Tibial nerve (tissue), 4 donors: ENCODE results near the gene DACT3. TPM values are rescaled to one million over a fixed set of nuclear protein-coding genes. Genes with fewer than 3 reads are reported as not detected.

Source experiments
- DNase-seq, 2 donors: peaks; one replicate each; pipeline ENCODE4 v3.0.0-alpha.2; 2019; ENCODE audit warnings: low spot score in 2 of 2
- H3K27ac ChIP-seq, 4 donors: fragments of 200-600 bp; sonication (generic) in 3 of 4; one replicate each; pipeline ENCODE4 v1.5.1; 2017 to 2019; ENCODE audit warnings: mild to moderate bottlenecking in 1 of 4
- H3K27me3 ChIP-seq, 2 donors: fragments of 200-600 bp; sonication (generic) in 1 of 2; one replicate each; pipeline versions ENCODE4 v1.5.1 to v1.6.0; 2017 to 2019
- H3K36me3 ChIP-seq, 3 donors: fragments of 200-600 bp; sonication (generic); one replicate each; pipeline ENCODE4 v1.5.1; 2018 to 2019
- H3K4me1 ChIP-seq, 4 donors: fragments of 200-600 bp; sonication (generic) in 3 of 4; one replicate each; pipeline ENCODE4 v1.5.1; 2017 to 2019
- H3K4me3 ChIP-seq, 4 donors: fragments of 200-600 bp; sonication (generic) in 3 of 4; one replicate each; pipeline ENCODE4 v1.5.1; 2017 to 2019; ENCODE audit warnings: mild to moderate bottlenecking in 1 of 4, moderate library complexity in 1 of 4
- H3K9me3 ChIP-seq, 4 donors: fragments of 200-600 bp; sonication (generic) in 3 of 4; one replicate each; pipeline ENCODE4 v1.5.1; 2017 to 2019
- EP300 ChIP-seq, 2 donors: sonication (generic); formaldehyde crosslinking; IDR thresholded peaks; one replicate each; pipeline ENCODE4 v1.6.1; 2017; ENCODE audit warnings: antibody characterized with exemption in 2 of 2, mild to moderate bottlenecking in 1 of 2
- POLR2A ChIP-seq, 2 donors: fragments of 450-650 bp; IDR thresholded peaks; one replicate each; pipeline ENCODE4 v1.6.1; 2017; ENCODE audit warnings: antibody characterized with exemption in 2 of 2, mild to moderate bottlenecking in 2 of 2, moderate library complexity in 2 of 2
- WGBS, 2 donors: methylation state at CpG; one replicate each; pipeline ENCODE4 v1.1.5; 2018; 5-methylcytosine and 5-hydroxymethylcytosine counted together
- total RNA-seq, 4 donors: library from RNA; depleted of rRNA; stranded (reverse); fragments of >200 nt; gene quantifications; one replicate each; pipeline ENCODE4 v1.1.0, GENCODE V29; 2016
- TF ChIP-seq, protein P1 (sequence below), 5 experiments: fragments of 200-600 bp in 3 of 5; fragments of 450-650 bp in 2 of 5; sonication (generic) in 3 of 5; IDR thresholded peaks; one replicate each; pipeline ENCODE4 v1.5.1; 2016 to 2019; ENCODE audit warnings: antibody characterized with exemption in 5 of 5, mild to moderate bottlenecking in 3 of 5, moderate library complexity in 2 of 5

Gene DACT3
- total RNA-seq, 4 donors from 2014 or later: 7.1 to 11.7 (median 8.2) TPM

DNA sequence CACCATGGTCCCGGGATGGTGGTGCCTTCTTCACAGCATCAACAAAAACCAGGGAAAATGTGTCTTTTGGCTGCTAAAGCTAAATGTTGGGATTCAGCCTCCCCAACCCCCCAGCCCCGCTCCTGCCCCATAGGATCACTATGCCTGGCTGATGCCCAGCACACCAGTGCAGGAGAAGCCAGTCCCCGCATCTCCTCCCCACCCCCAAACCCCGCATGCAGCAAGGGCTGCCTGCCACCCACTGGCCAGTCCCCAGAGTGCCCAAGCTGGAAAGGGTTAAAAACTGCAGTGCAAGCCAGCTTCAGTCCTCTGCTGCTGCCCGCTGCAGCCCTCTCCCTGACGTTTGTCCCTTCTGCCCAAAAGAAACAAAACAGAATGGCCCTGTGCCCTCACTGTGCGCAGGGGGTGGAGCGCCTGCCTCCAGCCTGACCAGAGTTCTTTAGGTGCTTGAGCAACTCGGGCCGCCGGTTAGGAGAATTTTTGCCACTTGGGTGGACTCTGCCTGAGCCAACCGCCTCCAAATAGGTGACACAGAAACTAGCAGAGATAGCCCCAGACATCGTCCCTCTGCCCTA lies 56.1 kb downstream of the DACT3 start:
- Histone ChIP-seq H3K4me3 (peak overlapping the region in 2 of 4 donors; percentile 5 to 6), H3K9me3 (no peaks in the 10 kb centered on the region), H3K36me3 (peaks cover 0 to 46% (median 8%) of the 10 kb centered on the region in 3 donors), H3K27ac (peak overlapping the region; percentile 72 to 100 (median 98)), H3K27me3 (no peaks in the 10 kb centered on the region), H3K4me1 (peaks cover 0 to 83% (median 49%) of the 10 kb centered on the region in 4 donors)
- 33 to 45% methylated on average over 12 to 13 of the region's 13 CpGs for WGBS, 2 donors
- DNase-seq: peak in 1 of 2 donors; percentile 21
- TF ChIP-seq, protein P1, sequence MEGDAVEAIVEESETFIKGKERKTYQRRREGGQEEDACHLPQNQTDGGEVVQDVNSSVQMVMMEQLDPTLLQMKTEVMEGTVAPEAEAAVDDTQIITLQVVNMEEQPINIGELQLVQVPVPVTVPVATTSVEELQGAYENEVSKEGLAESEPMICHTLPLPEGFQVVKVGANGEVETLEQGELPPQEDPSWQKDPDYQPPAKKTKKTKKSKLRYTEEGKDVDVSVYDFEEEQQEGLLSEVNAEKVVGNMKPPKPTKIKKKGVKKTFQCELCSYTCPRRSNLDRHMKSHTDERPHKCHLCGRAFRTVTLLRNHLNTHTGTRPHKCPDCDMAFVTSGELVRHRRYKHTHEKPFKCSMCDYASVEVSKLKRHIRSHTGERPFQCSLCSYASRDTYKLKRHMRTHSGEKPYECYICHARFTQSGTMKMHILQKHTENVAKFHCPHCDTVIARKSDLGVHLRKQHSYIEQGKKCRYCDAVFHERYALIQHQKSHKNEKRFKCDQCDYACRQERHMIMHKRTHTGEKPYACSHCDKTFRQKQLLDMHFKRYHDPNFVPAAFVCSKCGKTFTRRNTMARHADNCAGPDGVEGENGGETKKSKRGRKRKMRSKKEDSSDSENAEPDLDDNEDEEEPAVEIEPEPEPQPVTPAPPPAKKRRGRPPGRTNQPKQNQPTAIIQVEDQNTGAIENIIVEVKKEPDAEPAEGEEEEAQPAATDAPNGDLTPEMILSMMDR (IDR thresholded peaks at IDR 0.05): no peak
- TF ChIP-seq POLR2A (IDR thresholded peaks at IDR 0.05): peak in 1 of 2 donors; percentile 31
- TF ChIP-seq EP300 (IDR thresholded peaks at IDR 0.05): peak in 1 of 2 donors; percentile 71

DNA sequence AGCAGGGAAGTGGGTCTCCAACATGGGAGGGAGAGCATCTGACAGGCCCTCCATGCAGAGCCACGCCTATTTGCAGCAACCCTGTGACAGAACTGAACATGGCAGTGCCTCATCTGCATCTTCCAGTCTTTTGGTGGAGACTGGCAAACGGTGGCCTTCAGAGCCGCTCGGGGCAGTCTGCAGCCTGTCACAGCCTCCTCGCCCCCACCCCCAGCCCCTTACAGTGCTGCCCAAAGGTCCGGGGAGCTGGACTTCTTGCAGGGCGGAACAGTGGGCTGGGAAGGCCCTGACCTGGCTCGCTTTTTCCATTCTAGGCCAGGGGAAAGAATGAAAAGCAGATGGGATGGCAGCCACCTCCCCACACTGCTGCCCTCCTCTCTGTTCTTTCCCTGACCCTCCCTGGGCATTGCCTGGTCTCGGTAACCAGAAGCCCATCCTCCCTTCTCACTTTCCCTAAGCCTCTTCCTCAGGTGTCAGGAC lies 57.2 kb downstream of the DACT3 start:
- Histone ChIP-seq H3K4me1 (peaks cover 0 to 76% (median 48%) of the 10 kb centered on the region in 4 donors), H3K9me3 (peaks cover 0 to 6% (median 0%) of the 10 kb centered on the region in 4 donors), H3K36me3 (peaks cover 0 to 35% (median 6%) of the 10 kb centered on the region in 3 donors), H3K27me3 (no peaks in the 10 kb centered on the region), H3K4me3 (peak overlapping the region in 2 of 4 donors; percentile 99), H3K27ac (peak overlapping the region; percentile 96 to 100 (median 99))
- DNase-seq: no peak
- WGBS, 2 donors: 27 to 34% methylated on average over 4 to 5 of the region's 9 CpGs
- TF ChIP-seq, protein P1 (IDR thresholded peaks at IDR 0.05): no peak
- TF ChIP-seq POLR2A (IDR thresholded peaks at IDR 0.05) (no peak), EP300 (IDR thresholded peaks at IDR 0.05) (no peak)

DNA sequence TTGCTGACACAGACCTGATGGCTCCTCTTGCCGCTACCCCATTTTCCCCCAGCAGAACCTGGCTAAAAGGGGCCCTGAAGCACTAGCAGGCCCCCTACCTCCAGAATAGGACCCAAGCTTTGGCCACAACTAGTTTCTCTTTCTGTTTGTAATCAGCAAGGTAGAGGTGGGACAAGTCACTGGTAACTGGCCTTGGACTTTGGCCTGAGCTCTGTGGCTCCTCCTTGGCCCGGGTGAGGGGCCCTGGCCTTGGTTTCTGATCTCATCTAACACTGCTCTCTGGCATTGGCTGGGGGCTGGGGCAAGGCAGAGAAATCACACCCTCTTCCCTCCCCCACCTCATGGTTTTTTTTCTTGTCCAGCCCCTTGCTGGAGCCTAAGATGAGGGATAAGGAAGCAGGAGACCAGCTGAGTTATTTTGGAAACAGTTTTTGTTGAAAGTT lies 57.8 kb downstream of the DACT3 start:
- no peak for TF ChIP-seq POLR2A (IDR thresholded peaks at IDR 0.05)
- no peak for TF ChIP-seq EP300 (IDR thresholded peaks at IDR 0.05)
- TF ChIP-seq, protein P1 (IDR thresholded peaks at IDR 0.05): no peak
- Histone ChIP-seq H3K27me3 (no peaks in the 10 kb centered on the region), H3K9me3 (peaks cover 0 to 12% (median 0%) of the 10 kb centered on the region in 4 donors), H3K27ac (peak overlapping the region; percentile 96 to 100 (median 99)), H3K4me3 (peak overlapping the region; percentile 98 to 99 (median 99)), H3K36me3 (peaks cover 0 to 29% (median under 1%) of the 10 kb centered on the region in 3 donors), H3K4me1 (peaks cover 0 to 70% (median 47%) of the 10 kb centered on the region in 4 donors)
- WGBS, 2 donors: 23 to 42% methylated on average over 2 of the region's 2 CpGs
- DNase-seq: no peak

DNA sequence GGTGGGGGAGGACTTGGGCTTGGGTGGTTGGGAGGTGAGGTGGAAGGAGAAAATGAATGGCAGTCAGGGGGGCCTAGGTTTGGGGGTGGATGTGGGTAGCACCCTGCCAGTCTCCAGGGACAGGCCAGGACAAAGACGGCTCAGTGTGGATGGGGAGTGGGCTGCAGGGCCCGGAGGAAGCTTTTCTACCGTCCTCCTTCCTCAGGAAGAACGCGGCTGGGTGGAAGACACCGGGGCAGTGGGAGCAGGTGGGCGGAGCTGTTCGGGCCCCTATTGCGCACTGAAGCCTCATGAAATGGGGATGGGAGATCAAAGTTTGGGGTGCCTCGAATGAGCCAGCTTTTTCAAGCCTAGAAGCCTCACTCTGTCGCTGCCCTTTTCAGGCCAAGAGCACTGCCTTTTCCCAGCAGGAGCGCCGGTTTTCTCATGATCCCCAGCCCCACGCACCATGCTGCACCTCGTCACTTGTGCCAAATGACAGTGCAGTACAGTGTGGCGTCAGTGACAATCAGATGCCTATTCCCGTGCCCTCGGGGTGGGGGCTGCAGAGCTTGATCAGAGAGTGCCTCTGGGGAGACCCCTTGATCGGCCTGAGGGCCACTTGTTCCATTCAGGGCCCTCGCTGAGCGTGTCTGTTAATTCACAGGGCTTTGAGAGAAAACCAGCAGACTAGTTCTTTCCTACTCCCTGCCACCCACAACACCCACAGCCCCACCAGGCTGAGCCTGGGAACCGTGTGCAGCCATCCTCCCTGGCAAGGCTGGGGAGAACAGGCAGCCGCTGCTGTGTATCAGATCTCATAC lies 58.4 kb downstream of the DACT3 start:
- Histone ChIP-seq H3K27ac (peak overlapping the region; percentile 96 to 100 (median 99)), H3K4me3 (peak overlapping the region; percentile 98 to 99 (median 99)), H3K27me3 (no peaks in the 10 kb centered on the region), H3K36me3 (peaks cover 0 to 23% (median 0%) of the 10 kb centered on the region in 3 donors), H3K4me1 (peaks cover 0 to 65% (median 43%) of the 10 kb centered on the region in 4 donors), H3K9me3 (peaks cover 0 to 18% (median 0%) of the 10 kb centered on the region in 4 donors)
- WGBS, 2 donors: 6 to 9% methylated on average over 20 to 21 of the region's 23 CpGs
- TF ChIP-seq POLR2A (IDR thresholded peaks at IDR 0.05) (no peak), EP300 (IDR thresholded peaks at IDR 0.05) (no peak)
- TF ChIP-seq, protein P1 (IDR thresholded peaks at IDR 0.05): no peak
- DNase-seq: no peak
